22Rv1 (cell line): ENCODE measurements around the gene CREG1.

Experiments
- CTCF ChIP-seq: fragments of 450-650 bp; IDR thresholded peaks from 2 replicates; pipeline ENCODE4 v1.5.1; 2017; ENCODE audit warnings: mild to moderate bottlenecking
- ZFX ChIP-seq: fragments of 450-650 bp; IDR thresholded peaks from 2 replicates; pipeline ENCODE4 v1.6.1; 2017; ENCODE audit warnings: antibody characterized with exemption, borderline replicate concordance

GRCh38 chr1:167599957-167600581 is 46.5 kb upstream of the CREG1 start:
- peak; percentile 66 for TF ChIP-seq CTCF
- no peak for TF ChIP-seq ZFX
